Activated CD8-positive, alpha-beta memory T cell treated with anti-CD3 and anti-CD28 coated beads for 48 hours (primary cell): ENCODE measurements around the gene PRR5L.

ENCODE experiments used
- DNase-seq, 3 experiments: peaks; one replicate each; pipeline ENCODE4 v3.0.0-alpha.2; 2020; ENCODE audit warnings: low read depth in 2 of 3, low spot score in 2 of 3

The PRR5L gene

GRCh38 chr11:36376888-36377758, 81.0 kb downstream of the PRR5L start:
- DNase-seq: peak in 2 of 3 experiments; percentile 38 to 47

- no peak for DNase-seq
These were observed 81.9 kb downstream of the PRR5L start for GRCh38 chr11:36377759-36378564.

GRCh38 chr11:36379653-36380052, 83.6 kb downstream of the PRR5L start:
- DNase-seq: no peak

DNA sequence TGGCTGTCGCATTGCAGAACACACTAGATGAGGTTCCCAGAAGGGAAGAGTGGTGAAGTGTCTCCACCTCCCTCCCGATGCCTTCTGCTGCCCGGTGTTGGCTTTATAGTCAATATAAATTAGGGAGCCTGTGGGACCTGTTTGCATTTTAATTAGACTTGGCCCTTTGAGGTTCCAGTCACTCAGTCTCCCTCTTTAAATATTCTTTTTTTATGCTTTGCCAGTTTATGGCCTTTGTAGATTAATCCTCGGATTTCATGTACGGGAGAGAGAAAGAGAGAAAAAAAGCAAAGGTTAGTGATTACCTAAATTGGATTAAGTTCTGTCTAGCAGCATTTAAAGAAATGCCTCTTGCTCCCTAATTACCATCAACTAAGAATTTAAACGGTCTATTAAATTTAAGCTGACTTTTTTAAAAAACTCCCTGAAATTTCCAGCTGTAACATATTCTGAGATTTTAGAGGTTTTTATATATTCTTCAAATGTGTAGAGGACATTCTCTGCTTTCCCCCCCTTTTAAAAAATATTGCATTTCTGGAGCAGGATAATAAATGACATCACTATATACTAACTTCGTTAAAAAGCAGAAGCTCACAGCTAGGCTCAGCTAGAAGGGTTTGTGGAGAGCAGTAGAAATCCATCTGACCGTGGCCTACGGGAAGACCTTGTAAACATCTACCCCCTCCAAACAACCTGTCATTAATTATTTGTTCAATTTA, 84.4 kb downstream of the PRR5L start:
- DNase-seq: no peak

GRCh38 chr11:36381015-36381360, 84.9 kb downstream of the PRR5L start:
- DNase-seq: no peak

GRCh38 chr11:36383195-36383594, 87.1 kb downstream of the PRR5L start:
- DNase-seq: no peak

GRCh38 chr11:36385121-36385970, 89.3 kb downstream of the PRR5L start:
- no peak for DNase-seq

DNA sequence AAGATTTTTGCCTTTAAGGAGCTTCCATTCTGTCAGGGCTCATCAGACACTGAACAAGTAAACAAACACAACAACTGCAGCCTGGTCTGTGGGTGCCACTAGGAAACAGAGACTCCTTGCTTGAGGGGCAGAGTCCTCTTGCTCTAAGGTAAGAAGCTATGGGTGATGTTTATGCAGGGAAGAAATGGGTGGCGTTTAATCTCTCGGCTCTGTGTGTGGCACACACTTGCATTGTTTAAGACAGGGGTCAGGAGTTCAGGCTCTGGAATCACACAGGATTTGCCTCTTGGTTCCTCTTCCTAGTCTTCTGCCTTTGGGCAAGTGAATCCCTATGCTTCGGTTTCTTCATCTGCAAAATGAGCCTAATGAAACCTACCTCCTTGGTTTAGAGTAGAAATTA, 90.3 kb downstream of the PRR5L start:
- no peak for DNase-seq

GRCh38 chr11:36388071-36388470, 92.0 kb downstream of the PRR5L start:
- no peak for DNase-seq

DNA sequence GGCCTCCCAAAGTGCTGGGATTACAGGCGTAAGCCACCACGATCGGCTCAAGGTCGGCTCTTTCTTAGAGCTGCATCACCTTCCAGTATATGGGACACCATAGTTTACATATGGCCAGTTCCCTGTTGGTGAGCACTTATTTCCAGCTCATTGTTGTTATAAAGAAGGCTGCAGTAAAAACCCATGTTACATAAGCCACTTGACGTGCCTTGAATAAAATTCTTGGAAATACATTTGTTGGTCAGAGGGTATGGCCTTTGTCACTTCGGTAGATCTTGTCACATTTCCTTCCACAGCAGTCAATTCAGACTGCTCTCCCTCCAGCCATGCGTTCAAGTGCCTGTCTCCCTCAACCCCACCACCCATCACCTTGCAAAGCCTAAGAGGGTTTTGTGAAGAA, 92.9 kb downstream of the PRR5L start:
- DNase-seq: no peak

DNA sequence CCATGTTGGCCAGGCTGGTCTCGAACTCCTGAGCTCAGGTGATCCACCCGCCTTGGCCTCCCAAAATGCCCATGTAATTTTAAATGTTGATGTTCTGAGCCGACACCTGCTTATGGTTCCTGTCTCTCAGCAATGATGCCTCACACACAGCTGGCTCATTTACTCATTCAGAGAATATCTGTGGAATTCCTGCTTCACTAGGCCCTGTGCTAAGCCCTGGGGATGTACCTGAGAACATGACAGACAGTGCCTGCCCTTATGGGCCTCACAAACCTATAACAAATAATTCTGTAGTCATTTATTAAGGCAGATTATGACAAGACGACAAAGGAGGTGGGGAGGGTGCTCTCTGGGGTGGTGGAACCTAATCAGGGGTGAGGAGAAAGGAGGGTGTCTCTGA, 93.7 kb downstream of the PRR5L start:
- DNase-seq: no peak

DNA sequence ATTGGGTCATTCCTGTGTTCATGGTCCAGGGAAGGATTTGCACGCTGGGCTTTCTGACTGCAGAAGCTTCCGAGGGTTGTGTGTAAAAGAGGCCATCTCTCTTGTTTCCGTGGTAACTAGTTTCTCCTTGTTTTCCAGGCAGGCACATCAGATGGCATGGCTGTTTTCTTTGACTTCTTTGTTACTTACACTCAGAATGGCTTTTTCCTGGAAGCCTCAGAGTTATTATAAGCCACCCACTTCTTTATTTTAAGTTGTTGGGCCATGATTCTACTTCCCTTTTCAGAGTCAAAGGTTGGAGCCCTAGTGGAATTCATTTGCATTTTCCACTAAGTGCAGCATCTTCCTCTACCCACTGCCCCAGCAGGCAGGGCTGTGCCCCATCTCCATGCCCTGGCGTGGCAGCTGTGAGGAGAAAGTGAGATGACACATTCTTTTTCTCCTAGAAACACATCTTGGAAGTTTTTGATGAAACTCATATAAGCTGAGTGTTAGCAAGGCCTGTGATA, 94.9 kb downstream of the PRR5L start:
- DNase-seq: no peak

DNA sequence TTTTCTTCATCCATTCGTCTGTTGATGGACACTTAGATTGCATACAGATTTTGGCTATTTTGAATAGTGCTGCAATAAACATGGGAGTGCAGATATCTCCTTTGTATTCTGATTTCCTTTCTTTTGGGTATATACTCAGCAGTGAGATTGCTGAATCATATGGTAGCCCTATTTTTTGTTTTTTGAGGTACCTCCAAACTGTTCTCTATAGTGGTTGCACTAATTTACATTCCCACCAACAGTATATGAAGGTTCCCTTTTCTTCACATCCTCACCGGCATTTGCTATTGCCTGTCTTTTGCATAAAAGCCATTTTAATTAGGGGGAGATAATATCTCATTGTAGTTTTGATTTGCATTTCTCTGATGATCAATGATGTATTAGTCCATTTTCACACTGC, 96.1 kb downstream of the PRR5L start:
- DNase-seq: no peak

DNA sequence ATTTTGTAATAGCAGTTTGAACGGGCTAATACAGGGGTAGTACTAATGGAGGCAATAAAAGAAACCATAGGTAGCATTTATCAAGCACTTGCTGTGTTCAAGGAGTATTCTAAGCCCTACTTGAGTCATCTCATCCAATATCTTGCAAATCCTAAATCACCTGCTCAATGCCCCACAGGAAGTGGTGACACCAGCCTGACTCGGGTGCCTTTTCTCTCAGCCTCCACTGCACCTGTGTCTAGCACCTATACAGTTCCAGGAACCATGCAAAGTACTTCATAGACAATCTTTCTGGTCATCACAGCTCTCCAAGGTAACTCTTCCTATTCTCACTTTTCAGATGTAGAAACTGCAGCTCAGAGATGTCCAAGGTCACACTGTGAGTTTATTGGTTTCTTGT, 98.0 kb downstream of the PRR5L start:
- no peak for DNase-seq

DNA sequence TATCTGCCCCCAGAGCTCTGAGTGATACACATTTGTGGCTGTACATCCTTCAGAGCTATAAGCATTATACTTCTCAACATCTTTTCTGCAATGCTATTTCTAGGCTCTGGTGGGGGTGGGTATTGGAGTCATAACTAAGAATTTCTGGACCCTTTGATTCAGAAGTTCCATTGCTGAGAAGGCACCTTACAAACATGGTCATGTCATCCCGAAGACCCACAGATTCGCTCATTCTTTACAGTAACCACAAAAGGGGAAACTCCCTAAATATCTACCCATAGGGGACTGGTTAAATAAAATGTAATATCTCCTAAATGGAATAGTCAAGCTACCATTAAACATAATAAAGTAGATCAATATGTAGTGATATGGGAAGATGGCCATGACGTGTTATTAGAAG, 98.8 kb downstream of the PRR5L start:
- no peak for DNase-seq

GRCh38 chr11:36395978-36396736, 100.1 kb downstream of the PRR5L start:
- DNase-seq: no peak

- DNase-seq: no peak
These were observed 102.3 kb downstream of the PRR5L start for GRCh38 chr11:36398231-36398953.

DNA sequence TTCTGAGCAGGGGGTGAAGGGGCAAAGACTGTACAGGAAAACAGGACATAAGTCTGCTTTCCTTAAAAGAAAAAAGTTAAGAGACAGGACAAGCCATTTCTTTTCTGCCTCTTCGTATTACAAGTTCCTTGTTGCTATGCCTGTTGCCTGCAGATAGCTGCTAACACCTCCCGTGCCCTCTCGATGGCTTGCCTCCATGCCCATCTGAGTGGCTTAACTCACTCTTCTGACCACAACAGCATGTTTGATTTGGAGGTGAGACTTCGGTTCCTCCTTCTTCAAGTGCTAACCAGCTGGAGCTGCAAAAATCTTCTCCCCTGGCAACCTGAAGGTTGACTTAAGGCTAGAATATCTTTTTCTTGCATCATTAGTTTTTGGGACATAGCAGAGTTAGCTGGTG, 103.1 kb downstream of the PRR5L start:
- no peak for DNase-seq

- no peak for DNase-seq
These were observed 103.7 kb downstream of the PRR5L start for GRCh38 chr11:36399745-36400144.
